T-helper 22 cell (primary cell): ENCODE data around the gene EFL1.

Experiments
- DNase-seq: peaks from one replicate; pipeline ENCODE4 v3.0.0-alpha.2; 2020; ENCODE audit warnings: low read depth

The EFL1 gene

DNA sequence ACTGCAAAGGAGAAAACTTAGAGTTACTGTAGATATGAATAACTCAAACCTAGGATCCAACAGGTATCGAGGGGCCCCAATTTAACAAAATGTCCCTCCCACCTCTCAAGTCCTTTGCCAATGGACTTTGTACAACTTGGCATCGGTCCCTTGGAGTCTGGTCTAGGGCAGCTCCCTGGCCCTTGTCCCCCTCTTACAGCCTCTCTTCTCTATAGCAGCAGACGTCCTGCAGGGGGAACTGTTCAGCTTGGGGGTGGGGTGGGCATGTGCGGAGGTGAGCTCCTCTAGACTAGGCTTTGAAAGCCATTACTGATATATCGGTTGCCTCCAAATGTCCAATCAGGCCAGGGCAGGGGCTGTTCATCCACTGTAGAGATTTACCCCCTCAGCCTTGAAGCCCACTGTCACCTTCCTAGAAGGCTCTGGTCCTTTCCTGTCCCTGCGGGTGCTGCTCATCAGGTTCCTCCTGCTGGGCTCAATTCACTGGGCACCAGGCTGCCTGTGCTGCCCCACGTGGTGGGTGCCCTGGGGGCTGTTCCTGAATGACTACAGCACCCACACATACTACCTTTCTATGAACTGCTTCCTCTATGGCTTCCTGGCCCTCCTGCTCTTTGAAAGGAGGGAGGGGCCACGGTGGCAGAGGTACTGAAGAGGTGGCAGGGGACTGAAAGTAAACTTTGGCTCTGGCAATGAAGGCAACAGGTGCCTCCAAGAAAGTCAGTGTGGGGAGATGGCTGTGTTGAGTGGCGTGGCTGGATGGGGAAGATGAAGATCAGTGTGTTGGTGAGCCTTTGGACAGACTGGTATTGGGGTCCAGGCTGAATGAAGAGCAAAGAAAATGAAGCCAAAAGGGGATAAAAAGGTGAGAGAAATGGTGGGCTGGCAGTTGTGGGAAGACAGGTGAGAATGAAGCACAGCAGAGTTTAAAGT is 137.9 kb downstream of the EFL1 start:
- DNase-seq = no peak

- no peak for DNase-seq
Observed at GRCh38 chr15:82122746-82123400, 139.7 kb downstream of the EFL1 start.

DNA sequence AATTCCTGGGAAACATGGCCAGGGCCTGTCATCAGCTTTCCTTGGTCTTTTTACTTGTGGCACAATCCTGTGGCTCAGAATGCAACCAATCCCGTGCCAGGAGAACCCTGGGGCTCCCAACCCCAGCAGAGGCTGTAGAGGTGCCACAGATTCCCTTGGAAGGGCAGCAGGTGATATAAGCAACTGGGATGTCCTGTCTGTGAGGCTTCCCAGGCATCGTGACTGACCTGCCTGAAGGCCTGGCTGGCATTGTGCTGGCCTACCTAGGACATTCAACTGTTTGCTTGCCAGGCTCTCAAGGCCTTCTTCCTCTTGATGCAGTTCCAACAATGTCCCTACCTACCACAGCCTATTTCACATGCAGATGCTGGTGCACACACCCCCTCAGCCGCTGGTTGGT is 144.5 kb downstream of the EFL1 start:
- no peak for DNase-seq

GRCh38 chr15:82117296-82117695 is 145.2 kb downstream of the EFL1 start:
- DNase-seq = no peak

- DNase-seq = no peak
Observed at GRCh38 chr15:82114660-82115059, 147.9 kb downstream of the EFL1 start.

DNA sequence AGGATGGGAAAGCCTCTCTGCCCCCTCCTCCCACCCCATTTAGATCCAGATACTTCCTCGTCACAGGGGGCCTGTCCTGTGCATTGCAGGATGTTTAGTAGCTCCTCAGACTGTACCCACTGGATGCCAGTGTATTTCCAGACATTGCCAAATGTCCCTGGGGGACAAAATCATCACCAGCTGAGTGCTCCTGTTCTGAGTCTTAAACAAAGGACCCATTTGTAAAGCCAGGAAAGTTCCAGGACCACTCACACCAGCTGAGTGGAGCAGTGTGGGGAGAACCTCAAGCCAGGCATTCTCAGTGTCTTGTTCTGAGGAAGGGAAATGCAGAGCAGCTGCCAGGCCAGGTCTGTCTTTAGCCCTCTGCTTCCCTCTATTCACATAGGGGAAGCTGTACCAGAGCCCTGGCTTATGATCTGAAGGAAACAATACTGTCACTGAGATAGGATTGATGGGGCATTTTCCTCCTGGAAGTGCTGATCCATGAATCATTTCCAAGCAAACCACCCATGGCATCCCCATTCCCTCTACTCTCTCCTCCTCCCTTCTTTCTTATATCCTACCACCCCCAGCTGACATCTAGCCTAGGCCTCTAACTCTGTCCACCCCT is 149.3 kb downstream of the EFL1 start:
- no peak for DNase-seq

- DNase-seq = no peak
Observed at GRCh38 chr15:82111918-82112317, 150.6 kb downstream of the EFL1 start.

GRCh38 chr15:82110144-82110543 is 152.4 kb downstream of the EFL1 start:
- DNase-seq = no peak

DNA sequence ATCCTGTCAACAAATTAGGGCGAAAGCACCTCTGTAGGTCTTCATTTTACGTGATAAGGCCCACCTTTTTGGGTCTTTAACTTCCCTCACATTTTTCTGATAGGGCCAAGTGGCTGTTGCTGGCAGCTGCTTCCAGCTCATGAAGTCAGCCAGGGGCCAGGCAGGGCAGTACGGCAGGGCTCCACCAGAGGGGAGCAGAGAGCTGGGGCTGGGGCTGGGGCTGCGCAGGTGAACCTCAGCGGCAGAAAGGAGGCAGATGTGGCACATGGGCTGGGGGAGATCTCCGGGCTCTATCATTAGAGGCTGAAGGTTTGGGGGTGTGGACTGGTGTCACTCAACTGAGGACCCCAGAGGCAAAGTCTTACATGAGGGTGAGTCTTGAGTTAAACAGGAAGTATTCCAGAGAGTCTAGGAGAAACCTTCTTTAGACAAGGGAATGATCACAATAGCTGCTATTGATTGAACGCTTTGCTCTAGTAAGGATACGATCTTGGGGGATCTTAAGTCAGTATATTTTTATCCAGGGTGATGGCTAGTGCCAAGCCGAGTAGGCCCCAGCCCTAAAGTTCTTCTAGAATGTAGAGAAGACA is 153.9 kb downstream of the EFL1 start:
- peak; percentile 10 for DNase-seq

DNA sequence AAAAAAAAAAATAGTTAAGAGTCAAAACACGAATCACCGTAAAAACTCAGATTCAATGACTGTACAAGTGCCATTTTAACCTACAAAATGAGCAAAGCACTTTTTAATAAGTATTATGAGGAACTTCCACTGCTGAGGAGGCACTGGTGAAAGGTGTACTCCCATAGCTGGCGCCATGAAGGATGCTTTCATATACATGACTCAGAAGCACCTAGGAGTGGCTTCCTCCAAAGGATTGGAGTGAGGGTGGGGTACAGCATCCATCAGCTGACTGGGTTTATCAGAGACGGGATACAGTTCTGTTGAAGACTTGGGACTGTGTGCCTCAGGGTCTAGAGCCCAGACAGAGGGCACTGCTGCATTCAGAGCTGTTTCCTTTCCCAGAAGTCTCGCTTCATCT is 155.9 kb downstream of the EFL1 start:
- no peak for DNase-seq

- no peak for DNase-seq
Observed at GRCh38 chr15:82105451-82106215, 156.9 kb downstream of the EFL1 start.

GRCh38 chr15:82103468-82103867 is 159.1 kb downstream of the EFL1 start:
- DNase-seq = no peak

- no peak for DNase-seq
Observed at GRCh38 chr15:82100111-82100929, 162.2 kb downstream of the EFL1 start.

DNA sequence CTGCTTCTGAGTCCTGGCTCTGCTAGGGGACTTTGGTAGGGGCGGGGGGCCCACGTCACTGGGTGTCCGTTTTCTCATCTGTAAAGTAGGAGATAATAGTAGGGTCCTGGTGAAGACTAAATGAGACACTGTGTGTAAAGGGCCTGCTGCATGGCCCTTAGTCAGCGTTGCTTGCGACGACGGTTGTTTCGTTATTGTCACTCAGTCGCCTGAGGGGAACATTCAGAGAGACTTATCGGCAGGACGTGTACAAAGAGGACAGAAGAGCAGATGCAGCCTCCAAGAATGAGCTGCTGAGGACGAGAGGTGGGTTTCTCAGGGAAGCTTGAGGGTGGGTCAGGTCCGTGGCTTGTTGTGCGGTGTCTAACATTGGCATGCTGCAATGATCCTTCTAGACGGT is 163.9 kb downstream of the EFL1 start:
- no peak for DNase-seq

- no peak for DNase-seq
Observed at GRCh38 chr15:82095803-82096202, 166.7 kb downstream of the EFL1 start.

DNA sequence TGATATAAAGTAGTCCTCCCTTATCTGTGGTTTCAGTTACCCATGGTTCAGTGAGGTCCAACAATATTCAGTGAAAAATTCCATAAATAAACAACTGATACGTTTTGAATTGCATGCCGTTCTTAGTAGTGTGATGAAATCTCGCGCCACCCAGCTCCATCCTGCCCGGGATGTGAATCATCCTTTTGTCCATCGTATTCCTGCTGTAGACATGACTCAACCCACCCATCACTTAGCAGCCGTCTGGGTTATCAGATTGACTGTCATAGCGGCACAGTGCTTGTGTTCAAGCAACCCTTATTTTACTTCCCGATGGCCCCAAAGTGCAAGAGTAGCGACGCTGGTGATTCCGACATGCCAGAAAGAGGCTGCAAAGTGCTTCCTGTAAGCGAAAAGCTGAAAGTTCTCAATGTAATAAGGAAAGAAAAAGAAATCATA is 168.7 kb downstream of the EFL1 start:
- DNase-seq = no peak

- no peak for DNase-seq
Observed at GRCh38 chr15:82093325-82093724, 169.2 kb downstream of the EFL1 start.

DNA sequence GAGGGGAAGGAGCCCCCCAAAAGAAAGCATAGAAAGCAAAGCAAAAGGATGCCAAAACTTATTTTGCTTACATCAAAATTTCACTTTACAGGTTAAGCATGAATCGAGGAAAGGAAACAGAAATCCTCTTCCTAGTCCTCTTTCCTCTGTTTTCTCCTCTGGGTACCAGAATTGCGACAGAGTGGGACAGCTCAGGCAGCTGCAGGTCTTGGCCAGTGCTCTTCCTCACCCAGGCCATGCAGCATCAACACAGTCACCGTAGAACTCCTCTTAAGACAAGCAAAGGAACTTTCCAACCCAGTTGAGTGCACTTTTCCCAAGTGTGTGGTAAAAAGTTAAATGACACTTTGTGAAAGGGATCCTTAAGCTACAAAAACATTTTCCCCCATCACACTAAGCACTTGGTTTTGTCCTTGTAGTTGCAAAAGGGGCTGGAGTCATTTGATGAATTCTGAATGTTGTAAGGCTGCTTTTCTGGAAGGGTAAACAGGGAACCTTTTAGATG is 170.8 kb downstream of the EFL1 start:
- DNase-seq = no peak

GRCh38 chr15:82086243-82086995 is 176.1 kb downstream of the EFL1 start:
- DNase-seq = no peak
